ENCODE measurements around the gene ATP6V1G2. TPM values are rescaled to one million over a fixed set of nuclear protein-coding genes. Genes with fewer than 3 reads are reported as not detected.
"Not testable (repeated sequence)": the region's sequence is repeated elsewhere in the genome, so short reads cannot be mapped to it uniquely, and the experiment has no call there.

ATP6V1G2 gene
- total RNA-seq: 1 to 10 TPM; 2.7 to 3.8 TPM

DNA sequence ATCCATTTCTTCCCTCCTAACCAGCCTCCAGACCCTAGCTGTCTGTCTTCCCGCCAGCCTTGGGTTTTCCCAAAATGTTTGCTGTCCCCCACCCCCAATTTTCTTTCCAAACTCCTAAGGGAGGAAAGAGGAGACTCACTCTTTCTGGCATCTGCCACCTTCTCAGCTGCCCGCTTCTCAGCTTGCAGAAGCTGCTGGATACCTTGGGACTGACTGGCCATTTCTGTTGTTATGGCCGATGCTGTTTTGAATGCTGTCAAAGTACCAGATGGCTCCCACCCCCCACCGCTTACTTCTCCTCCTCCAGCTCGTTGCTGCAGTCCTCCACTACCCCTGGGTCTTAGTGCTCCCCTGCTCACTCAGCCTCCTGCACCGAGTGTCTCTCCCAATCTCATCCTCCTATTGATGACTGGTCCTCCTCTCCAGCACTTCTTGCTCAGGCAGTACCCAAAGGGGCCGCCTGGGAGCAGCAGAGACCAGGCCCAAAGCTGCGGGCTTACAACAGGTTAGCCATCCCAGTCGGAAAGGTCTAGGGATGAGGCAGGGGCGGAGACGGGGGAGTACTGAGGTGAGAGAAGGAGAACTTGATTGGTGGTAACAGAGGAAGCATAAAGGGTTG, at the start of gene ATP6V1G2:
TSS of gene ATP6V1G2 (minus strand) at position 270 of the 619 bp plus-strand sequence. CDS start at position 221, 49 bp downstream.
- Mint-ChIP-seq H3K27me3 (no peaks in the 10 kb centered on the region), H3K36me3 (ENCODE audit: low read depth) (peaks cover 17% of the 10 kb centered on the region), H3K4me3 (peak within 1 kb of the TSS; percentile 76), H3K9me3 (no peaks in the 10 kb centered on the region), H3K4me1 (peaks cover 60% of the 10 kb centered on the region), H3K27ac (peak within 1 kb of the TSS; percentile 69)
- ChIA-PET CTCF (interaction anchor here (0.6 to 24.6 kb wide), 6 partner anchors 11 to 74 kb away, joined by 3 to 751 read pairs (median 4); partner anchors contain the start of genes LST1, LTB, NCR3 and PRRC2A), POLR2A (interaction anchor here (0.7 to 9.9 kb wide), 10 partner anchors 12 to 191 kb away, joined by 3 to 267 read pairs (median 8); partner anchors contain the start of genes BAG6, CLIC1, LST1 and LTB)
- DNase-seq: peak; percentile 92

DNA sequence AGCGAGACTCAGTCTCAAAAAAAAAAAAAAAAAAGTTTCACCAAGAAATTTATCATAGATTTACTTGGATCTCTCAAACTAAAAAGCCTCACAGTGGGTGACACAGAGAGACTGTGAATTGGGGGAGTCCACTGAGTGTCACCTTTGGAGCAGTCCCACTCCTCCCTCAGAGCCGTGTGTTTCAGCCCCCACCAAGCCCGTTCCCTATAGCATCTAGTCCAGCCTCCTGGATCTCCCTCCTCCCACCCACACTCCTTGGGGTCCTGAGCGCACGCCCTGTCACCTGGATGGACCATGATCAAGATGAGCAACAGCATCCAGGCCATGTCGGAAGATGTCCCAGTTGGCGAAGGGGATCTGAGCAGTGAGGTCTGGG, 46.0 kb upstream of the ATP6V1G2 start:
- Mint-ChIP-seq H3K36me3 (ENCODE audit: low read depth) (peaks cover 20% of the 10 kb centered on the region), H3K27me3 (no peaks in the 10 kb centered on the region), H3K27ac (peak overlapping the region; percentile 89), H3K4me1 (peaks cover 74% of the 10 kb centered on the region), H3K4me3 (peak overlapping the region; percentile 61), H3K9me3 (no peaks in the 10 kb centered on the region)
- ChIA-PET POLR2A (interaction anchor here (0.7 to 36.9 kb wide), 9 partner anchors 20 to 785 kb away, joined by 3 to 1578 read pairs (median 6); partner anchors contain the start of genes ATP6V1G2, DDX39B, GPANK1 and LSM2), CTCF (interaction anchor here (1.1 to 13.2 kb wide), 4 partner anchors 11 to 98 kb away, joined by 3 to 751 read pairs (median 323); partner anchors contain the start of genes ATP6V1G2, DDX39B, LST1 and LTB)
- no peak for DNase-seq

DNA sequence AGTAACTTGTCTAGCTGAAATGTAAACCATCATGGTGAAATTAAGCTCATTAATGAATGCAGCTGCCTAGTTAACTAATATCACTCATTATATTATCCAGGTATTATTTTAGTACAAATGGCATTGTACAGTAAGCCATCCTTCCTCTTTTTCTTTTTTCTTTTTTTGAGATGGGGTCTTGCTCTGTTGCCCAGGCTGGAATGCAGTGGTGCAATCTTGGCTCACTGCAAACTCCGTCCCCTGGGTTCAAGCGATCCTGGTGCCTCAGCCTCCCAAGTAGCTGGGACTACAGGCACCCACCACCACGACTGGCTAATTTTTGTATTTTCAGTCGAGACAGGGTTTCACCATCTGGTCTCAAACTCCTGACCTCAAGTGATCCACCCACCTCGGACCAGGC, 44.3 kb upstream of the ATP6V1G2 start:
- not testable (repeated sequence) for H3K27ac Mint-ChIP-seq, H3K4me3 Mint-ChIP-seq, H3K27me3 Mint-ChIP-seq, DNase-seq, H3K9me3 Mint-ChIP-seq
- ChIA-PET POLR2A (interaction anchor here (36.9 kb wide), 1 partner anchor 18 kb away, joined by 1578 read pairs; the partner anchor contains the start of genes LST1, LTA, LTB and TNF), CTCF (interaction anchor here (0.5 to 18.7 kb wide), 5 partner anchors 4 to 44 kb away, joined by 3 to 640 read pairs (median 400); partner anchors contain the start of genes ATP6V1G2, DDX39B, LST1 and LTB)
- H3K36me3 Mint-ChIP-seq (ENCODE audit: low read depth): peaks cover 28% of the 10 kb centered on the region
- peaks cover 77% of the 10 kb centered on the region for H3K4me1 Mint-ChIP-seq

DNA sequence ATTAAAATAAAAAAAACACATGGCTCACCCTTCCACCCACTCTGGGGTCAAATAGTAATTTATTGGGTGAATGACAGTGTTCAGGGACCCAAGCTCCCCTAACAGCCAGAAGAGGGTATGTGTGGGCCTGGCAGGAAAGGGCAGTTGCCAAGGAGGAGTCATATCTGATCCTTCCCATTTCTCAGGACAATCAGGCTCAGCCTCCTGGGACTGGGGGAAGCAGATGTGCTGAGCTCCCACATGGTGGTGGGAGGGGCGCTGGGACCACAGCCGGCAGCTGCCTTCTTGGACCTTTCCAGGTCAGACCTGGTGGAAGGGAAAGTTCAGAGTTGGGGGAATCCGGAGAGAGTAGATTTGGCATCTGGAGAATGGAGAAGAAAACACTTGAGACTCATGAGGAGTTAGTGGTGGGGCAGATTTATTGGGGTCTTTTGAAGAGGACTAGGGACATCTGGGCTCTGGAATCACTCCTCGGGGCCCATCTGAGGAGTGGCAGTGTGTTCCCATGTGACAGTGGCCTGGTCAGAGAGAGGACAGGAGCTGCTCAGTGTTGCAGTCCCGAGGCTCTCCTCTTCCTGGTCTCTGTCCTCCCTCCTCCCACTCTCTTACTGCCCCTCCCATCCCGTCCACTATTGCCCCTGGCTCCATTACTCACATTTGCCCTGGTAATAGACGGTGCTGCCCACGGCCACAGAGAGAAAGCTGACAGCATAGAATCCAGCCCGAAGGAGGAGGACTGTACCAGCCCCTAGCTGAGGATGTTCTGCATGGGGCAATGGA, 42.7 kb upstream of the ATP6V1G2 start:
- peaks cover 84% of the 10 kb centered on the region for H3K4me1 Mint-ChIP-seq
- no peak for DNase-seq
- peak overlapping the region; percentile 17 for H3K4me3 Mint-ChIP-seq
- CTCF ChIA-PET: interaction anchor here (1.8 to 18.7 kb wide), 4 partner anchors 6 to 43 kb away, joined by 4 to 640 read pairs (median 204); partner anchors contain the start of genes ATP6V1G2, DDX39B, NCR3 and NFKBIL1
- H3K27me3 Mint-ChIP-seq: no peaks in the 10 kb centered on the region
- no peaks in the 10 kb centered on the region for H3K9me3 Mint-ChIP-seq
- POLR2A ChIA-PET: interaction anchor here (0.9 to 36.9 kb wide), 4 partner anchors 4 to 94 kb away, joined by 4 to 1578 read pairs (median 796); partner anchors contain the start of genes DDX39B, LST1, LTA and LTB
- H3K36me3 Mint-ChIP-seq (ENCODE audit: low read depth): peaks cover 31% of the 10 kb centered on the region
- H3K27ac Mint-ChIP-seq: peak overlapping the region; percentile 44

DNA sequence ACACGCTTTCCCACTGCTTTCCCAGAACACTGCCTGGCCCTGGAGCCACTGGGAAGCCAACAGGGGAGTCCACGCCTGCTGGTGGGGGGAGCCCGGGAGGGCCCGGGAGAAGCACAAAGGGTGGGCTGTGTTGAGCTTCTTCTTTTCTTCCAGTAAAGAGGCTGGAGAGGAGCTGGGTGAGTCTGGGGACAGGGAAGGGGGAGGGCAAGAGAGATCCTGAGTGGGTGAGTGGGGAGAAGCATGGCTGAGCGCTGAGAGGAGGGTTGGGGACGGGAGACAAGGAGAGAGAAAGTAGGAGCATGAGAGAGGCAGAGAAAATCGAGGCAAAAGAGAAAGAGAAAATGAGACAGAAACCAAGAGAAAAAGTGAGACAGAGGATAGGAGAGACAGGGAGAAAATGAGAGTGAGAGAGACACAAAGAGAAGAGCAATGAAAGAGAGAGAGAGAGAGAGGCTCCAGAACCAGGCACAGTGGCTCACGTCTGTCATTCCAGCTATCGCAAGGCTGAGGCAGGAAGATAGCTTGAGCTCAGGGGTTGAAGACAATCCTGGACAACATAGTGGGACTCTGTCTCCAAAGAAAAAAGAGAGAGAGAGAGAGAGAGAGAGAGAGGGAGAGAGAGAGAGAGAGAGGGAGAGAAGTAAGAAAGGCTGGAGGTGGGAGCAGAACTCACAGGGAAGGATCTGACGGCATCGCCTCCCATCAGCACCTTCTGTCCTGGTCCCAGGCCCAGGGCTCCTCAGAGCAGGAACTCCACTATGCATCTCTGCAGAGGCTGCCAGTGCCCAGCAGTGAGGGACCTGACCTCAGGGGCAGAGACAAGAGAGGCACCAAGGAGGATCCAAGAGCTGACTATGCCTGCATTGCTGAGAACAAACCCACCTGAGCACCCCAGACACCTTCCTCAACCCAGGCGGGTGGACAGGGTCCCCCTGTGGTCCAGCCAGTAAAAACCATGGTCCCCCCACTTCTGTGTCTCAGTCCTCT, 41.7 kb upstream of the ATP6V1G2 start:
- no peaks in the 10 kb centered on the region for H3K27me3 Mint-ChIP-seq
- no peaks in the 10 kb centered on the region for H3K9me3 Mint-ChIP-seq
- ChIA-PET POLR2A (interaction anchor here (0.5 to 36.9 kb wide), 10 partner anchors 3 to 93 kb away, joined by 3 to 1578 read pairs (median 6); partner anchors contain the start of genes APOM, BAG6, DDX39B and LST1), CTCF (interaction anchor here (1.8 to 18.7 kb wide), 4 partner anchors 7 to 42 kb away, joined by 7 to 640 read pairs (median 235); partner anchors contain the start of genes ATP6V1G2, DDX39B, NCR3 and NFKBIL1)
- peaks cover 86% of the 10 kb centered on the region for H3K4me1 Mint-ChIP-seq
- H3K27ac Mint-ChIP-seq: peak overlapping the region; percentile 93
- DNase-seq: no peak
- H3K36me3 Mint-ChIP-seq (ENCODE audit: low read depth): peaks cover 36% of the 10 kb centered on the region
- peak overlapping the region; percentile 78 for H3K4me3 Mint-ChIP-seq

GRCh38 chr6:31586599-31587281, 40.3 kb upstream of the ATP6V1G2 start:
- no peaks in the 10 kb centered on the region for H3K9me3 Mint-ChIP-seq
- H3K36me3 Mint-ChIP-seq (ENCODE audit: low read depth): peaks cover 44% of the 10 kb centered on the region
- DNase-seq: peak; percentile 42
- CTCF ChIA-PET: interaction anchor here (0.8 to 18.7 kb wide), 5 partner anchors 8 to 66 kb away, joined by 4 to 640 read pairs (median 70); partner anchors contain the start of genes ATP6V1G2, BAG6, DDX39B and LTA
- H3K27ac Mint-ChIP-seq: peak overlapping the region; percentile 98
- POLR2A ChIA-PET: interaction anchor here (1.0 to 36.9 kb wide), 15 partner anchors 2 to 385 kb away, joined by 3 to 1578 read pairs (median 4); partner anchors contain the start of genes ABHD16A, APOM, ATP6V1G2 and BAG6
- H3K4me3 Mint-ChIP-seq: peak overlapping the region; percentile 74
- H3K4me1 Mint-ChIP-seq: peaks cover 80% of the 10 kb centered on the region
- no peaks in the 10 kb centered on the region for H3K27me3 Mint-ChIP-seq

GRCh38 chr6:31586008-31586407, 39.6 kb upstream of the ATP6V1G2 start, which contains the start of gene LST1:
LST1 (plus strand) TSS chr6:31586277; CDS start chr6:31587300, 1,023 bp downstream.
- Mint-ChIP-seq H3K27me3 (no peaks in the 10 kb centered on the region), H3K4me3 (peak within 1 kb of the TSS; percentile 74), H3K36me3 (ENCODE audit: low read depth) (peaks cover 52% of the 10 kb centered on the region), H3K4me1 (peaks cover 75% of the 10 kb centered on the region), H3K9me3 (no peaks in the 10 kb centered on the region), H3K27ac (peak within 1 kb of the TSS; percentile 98)
- CTCF ChIA-PET: interaction anchor here (0.6 to 18.7 kb wide), 6 partner anchors 9 to 245 kb away, joined by 4 to 640 read pairs (median 66); partner anchors contain the start of genes ATP6V1G2, BAG6, DDX39B and LTA
- no peak for DNase-seq
- POLR2A ChIA-PET: interaction anchor here (0.8 to 36.9 kb wide), 11 partner anchors 1 to 221 kb away, joined by 3 to 1578 read pairs (median 6); partner anchors contain the start of genes ABHD16A, ATP6V1G2, DDX39B and GPANK1

- H3K27me3 Mint-ChIP-seq: no peaks in the 10 kb centered on the region
- peak overlapping the region; percentile 98 for H3K27ac Mint-ChIP-seq
- ChIA-PET POLR2A (interaction anchor here (0.8 to 36.9 kb wide), 7 partner anchors 0 to 118 kb away, joined by 3 to 1578 read pairs (median 13); partner anchors contain the start of genes ABHD16A, ATP6V1G2, DDX39B and LST1), CTCF (interaction anchor here (0.6 to 18.7 kb wide), 5 partner anchors 9 to 245 kb away, joined by 4 to 640 read pairs (median 70); partner anchors contain the start of genes ATP6V1G2, DDX39B, LTA and NCR3)
- peaks cover 54% of the 10 kb centered on the region for H3K36me3 Mint-ChIP-seq (ENCODE audit: low read depth)
- DNase-seq: peak; percentile 73
- H3K4me1 Mint-ChIP-seq: peaks cover 72% of the 10 kb centered on the region
- H3K4me3 Mint-ChIP-seq: peak overlapping the region; percentile 74
- no peaks in the 10 kb centered on the region for H3K9me3 Mint-ChIP-seq
Measured at GRCh38 chr6:31585491-31585890, 39.1 kb upstream of the ATP6V1G2 start.

DNA sequence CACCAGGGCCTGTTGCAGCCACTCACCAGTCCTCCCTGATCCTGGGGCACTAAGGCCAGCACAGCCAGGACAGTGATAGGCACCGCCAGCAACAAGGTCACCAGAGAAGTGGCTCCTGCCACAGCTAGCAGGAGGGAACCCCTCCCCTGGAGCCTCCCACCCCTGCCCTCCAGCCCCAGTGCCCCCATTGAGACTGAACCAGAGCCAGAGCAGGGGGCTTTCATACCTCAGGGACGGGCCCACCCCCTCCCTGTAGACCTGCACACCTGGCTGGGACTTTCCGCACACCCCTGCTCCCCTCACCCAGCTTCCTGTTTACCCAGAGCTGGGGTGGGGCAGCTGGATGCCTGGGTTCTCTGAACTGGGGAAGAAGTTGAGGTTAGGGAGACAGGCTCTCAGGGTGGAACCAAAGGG, 35.8 kb upstream of the ATP6V1G2 start, which contains the start of gene LTB:
TSS of gene LTB (minus strand) at position 195 of the 414 bp plus-strand sequence. CDS start at position 188, 7 bp downstream.
- Mint-ChIP-seq H3K9me3 (no peaks in the 10 kb centered on the region), H3K36me3 (ENCODE audit: low read depth) (peaks cover 69% of the 10 kb centered on the region), H3K27me3 (no peaks in the 10 kb centered on the region), H3K4me3 (peak within 1 kb of the TSS; percentile 91), H3K27ac (peak within 1 kb of the TSS; percentile 94), H3K4me1 (peaks cover 65% of the 10 kb centered on the region)
- DNase-seq: peak; percentile 74
- CTCF ChIA-PET: interaction anchor here (0.7 to 18.7 kb wide), 9 partner anchors 7 to 89 kb away, joined by 3 to 640 read pairs (median 15); partner anchors contain the start of genes ATP6V1G2, DDX39B, LTA and NCR3
- POLR2A ChIA-PET: interaction anchor here (0.8 to 36.9 kb wide), 16 partner anchors 3 to 1389 kb away, joined by 3 to 1578 read pairs (median 8); partner anchors contain the start of genes ATP6V1G2, C6orf47, CLIC1 and CSNK2B

Data from activated CD4-positive, alpha-beta memory T cell treated with anti-CD3 and anti-CD28 coated beads, Interleukin-2, amount 10 ng/mL, durations not matched to agents 7 days and 5 days (primary cell).